Calu3 (cell line): ENCODE data around the gene PCBD1. TPM values are rescaled to one million over a fixed set of nuclear protein-coding genes. Genes with fewer than 3 reads are reported as not detected.

Experiments
- BruUV-seq: library from RNA; stranded (reverse); fragments of 400-500 nt; replicated peaks from 2 replicates; lab custom pipeline; 2021; lab: Mats Ljungman, UMichigan
- CTCF ChIA-PET: fragments of 300-600 bp; sonication (Branson Sonifier 250); formaldehyde crosslinking; loops from one replicate; lab custom pipeline; 2022; ENCODE audit warnings: antibody characterized with exemption; lab: Charles Lee
- DNase-seq: peaks from one replicate; pipeline ENCODE4 v3.0.0; 2022
- H3K27ac Mint-ChIP-seq: one replicate; pipeline ENCODE4 v1.8.0; 2022; ENCODE audit warnings: mixed read lengths; ENCODE audit not compliant: unreplicated experiment
- H3K27me3 Mint-ChIP-seq: one replicate; pipeline ENCODE4 v1.8.0; 2022; ENCODE audit warnings: mixed read lengths; ENCODE audit not compliant: unreplicated experiment
- H3K36me3 Mint-ChIP-seq: one replicate; pipeline ENCODE4 v1.8.0; 2022; ENCODE audit warnings: mild to moderate bottlenecking, moderate library complexity, mixed read lengths; ENCODE audit not compliant: insufficient read depth, unreplicated experiment
- H3K4me1 Mint-ChIP-seq: one replicate; pipeline ENCODE4 v1.8.0; 2022; ENCODE audit warnings: mild to moderate bottlenecking, low read depth, mixed read lengths; ENCODE audit not compliant: unreplicated experiment
- H3K4me3 Mint-ChIP-seq: one replicate; pipeline ENCODE4 v1.8.0; 2022; ENCODE audit warnings: mild to moderate bottlenecking, low read depth, moderate library complexity, mixed read lengths; ENCODE audit not compliant: unreplicated experiment
- H3K9me3 Mint-ChIP-seq: one replicate; pipeline ENCODE4 v1.8.0; 2022; ENCODE audit warnings: low read depth, mixed read lengths; ENCODE audit not compliant: unreplicated experiment
- intact Hi-C: fragments of 100-400 bp; cut with micrococcal nuclease; formaldehyde crosslinking; loops from one replicate; pipeline ENCODE4 v1.10.0; 2022; ENCODE audit not compliant: unreplicated experiment
- total RNA-seq: library from RNA; stranded (reverse); gene quantifications from 2 replicates; pipeline ENCODE4 v1.2.3, GENCODE V29; 2022
- TF ChIP-seq, protein P1 (sequence below): fragments of 200-600 bp; IDR thresholded peaks from one replicate; pipeline ENCODE4 v1.8.0; 2022; ENCODE audit warnings: antibody characterized with exemption; ENCODE audit not compliant: unreplicated experiment

The PCBD1 gene
- total RNA-seq, 1 experiment from 2014 or later, result 193 TPM

DNA sequence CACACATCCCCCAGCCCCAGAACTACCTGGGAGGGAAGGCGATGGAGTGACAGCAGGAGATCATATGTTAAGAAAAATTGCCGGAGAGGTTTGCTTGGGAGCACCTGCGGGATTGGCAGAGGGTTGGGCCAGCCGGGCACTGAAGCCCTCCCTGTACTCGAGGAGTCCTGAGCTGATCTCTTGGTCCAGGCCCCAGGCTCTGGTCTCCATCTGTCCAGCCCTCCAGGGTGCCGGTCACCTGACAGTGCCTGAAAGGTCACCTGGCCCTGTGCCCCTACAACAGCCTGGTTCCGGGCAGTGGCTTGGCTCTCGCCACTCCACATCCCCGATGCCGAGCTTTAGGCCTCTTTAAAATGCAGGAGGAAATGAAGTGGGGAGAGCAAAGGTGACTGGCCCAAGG is 47.3 kb upstream of the PCBD1 start:
- TF ChIP-seq, protein P1, sequence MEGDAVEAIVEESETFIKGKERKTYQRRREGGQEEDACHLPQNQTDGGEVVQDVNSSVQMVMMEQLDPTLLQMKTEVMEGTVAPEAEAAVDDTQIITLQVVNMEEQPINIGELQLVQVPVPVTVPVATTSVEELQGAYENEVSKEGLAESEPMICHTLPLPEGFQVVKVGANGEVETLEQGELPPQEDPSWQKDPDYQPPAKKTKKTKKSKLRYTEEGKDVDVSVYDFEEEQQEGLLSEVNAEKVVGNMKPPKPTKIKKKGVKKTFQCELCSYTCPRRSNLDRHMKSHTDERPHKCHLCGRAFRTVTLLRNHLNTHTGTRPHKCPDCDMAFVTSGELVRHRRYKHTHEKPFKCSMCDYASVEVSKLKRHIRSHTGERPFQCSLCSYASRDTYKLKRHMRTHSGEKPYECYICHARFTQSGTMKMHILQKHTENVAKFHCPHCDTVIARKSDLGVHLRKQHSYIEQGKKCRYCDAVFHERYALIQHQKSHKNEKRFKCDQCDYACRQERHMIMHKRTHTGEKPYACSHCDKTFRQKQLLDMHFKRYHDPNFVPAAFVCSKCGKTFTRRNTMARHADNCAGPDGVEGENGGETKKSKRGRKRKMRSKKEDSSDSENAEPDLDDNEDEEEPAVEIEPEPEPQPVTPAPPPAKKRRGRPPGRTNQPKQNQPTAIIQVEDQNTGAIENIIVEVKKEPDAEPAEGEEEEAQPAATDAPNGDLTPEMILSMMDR, result no peak
- DNase-seq, result no peak
- Mint-ChIP-seq H3K27ac (no peak overlapping the region), H3K4me3 (no peak overlapping the region), H3K27me3 (peaks cover 93% of the 10 kb centered on the region), H3K9me3 (no peaks in the 10 kb centered on the region), H3K36me3 (no peaks in the 10 kb centered on the region), H3K4me1 (peaks cover 8% of the 10 kb centered on the region)
- BruUV-seq, result no TSS peak
- intact Hi-C loops, result no loop called here
- CTCF ChIA-PET, result no interaction called here

DNA sequence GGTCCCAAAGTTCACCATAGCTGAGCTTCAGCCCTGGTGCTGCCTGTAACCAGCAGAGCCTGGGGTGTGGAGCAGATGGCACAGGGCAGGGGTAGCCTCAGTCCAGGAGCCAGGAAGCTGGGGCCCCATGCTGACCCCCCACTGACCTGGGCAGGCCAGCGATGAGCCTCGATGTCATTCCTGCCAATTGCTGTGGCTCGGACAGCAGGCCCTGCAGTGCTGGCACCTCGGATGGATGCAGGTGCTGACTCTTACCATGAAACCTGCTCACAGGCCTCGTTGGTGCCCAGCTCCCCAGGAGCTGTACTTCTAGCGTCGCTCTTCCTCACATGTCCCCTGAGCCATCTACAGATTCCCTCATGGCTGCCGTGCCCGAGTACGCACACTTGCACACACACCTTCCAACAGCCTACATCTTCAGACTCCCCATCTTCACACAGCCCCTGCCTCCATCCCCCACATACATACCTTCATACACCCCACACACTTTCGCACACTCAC is 46.8 kb upstream of the PCBD1 start:
- intact Hi-C loops, result no loop called here
- Mint-ChIP-seq H3K36me3 (no peaks in the 10 kb centered on the region), H3K27ac (no peak overlapping the region), H3K27me3 (peaks cover 93% of the 10 kb centered on the region), H3K4me3 (no peak overlapping the region), H3K9me3 (no peaks in the 10 kb centered on the region), H3K4me1 (peaks cover 8% of the 10 kb centered on the region)
- no TSS peak for BruUV-seq
- TF ChIP-seq, protein P1, result no peak
- no peak for DNase-seq
- CTCF ChIA-PET, result no interaction called here

DNA sequence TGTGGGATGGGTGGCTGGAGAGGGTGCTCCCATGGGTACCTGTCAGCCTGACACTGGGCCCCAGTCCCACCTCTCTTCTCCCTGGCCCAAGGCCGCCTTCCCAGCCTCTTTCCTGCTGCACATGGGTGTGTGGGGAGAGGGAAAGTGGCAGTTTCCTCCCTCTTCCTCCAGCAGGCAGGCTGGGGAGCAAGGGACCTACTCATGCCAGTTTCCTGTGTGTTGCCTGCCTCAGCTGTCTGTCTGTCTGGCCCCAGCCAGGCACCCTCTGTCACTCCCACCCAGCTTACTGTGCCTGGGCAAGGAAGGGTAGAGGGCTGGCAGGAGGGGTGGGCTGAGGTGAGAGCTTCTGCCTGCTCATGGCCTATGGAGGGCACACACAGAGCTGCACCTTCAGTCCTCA is 46.3 kb upstream of the PCBD1 start:
- Mint-ChIP-seq H3K36me3 (no peaks in the 10 kb centered on the region), H3K27ac (no peak overlapping the region), H3K4me1 (peaks cover 8% of the 10 kb centered on the region), H3K9me3 (no peaks in the 10 kb centered on the region), H3K4me3 (no peak overlapping the region), H3K27me3 (peaks cover 93% of the 10 kb centered on the region)
- no peak for DNase-seq
- no TSS peak for BruUV-seq
- intact Hi-C loops, result no loop called here
- TF ChIP-seq, protein P1, result no peak
- CTCF ChIA-PET, result no interaction called here

DNA sequence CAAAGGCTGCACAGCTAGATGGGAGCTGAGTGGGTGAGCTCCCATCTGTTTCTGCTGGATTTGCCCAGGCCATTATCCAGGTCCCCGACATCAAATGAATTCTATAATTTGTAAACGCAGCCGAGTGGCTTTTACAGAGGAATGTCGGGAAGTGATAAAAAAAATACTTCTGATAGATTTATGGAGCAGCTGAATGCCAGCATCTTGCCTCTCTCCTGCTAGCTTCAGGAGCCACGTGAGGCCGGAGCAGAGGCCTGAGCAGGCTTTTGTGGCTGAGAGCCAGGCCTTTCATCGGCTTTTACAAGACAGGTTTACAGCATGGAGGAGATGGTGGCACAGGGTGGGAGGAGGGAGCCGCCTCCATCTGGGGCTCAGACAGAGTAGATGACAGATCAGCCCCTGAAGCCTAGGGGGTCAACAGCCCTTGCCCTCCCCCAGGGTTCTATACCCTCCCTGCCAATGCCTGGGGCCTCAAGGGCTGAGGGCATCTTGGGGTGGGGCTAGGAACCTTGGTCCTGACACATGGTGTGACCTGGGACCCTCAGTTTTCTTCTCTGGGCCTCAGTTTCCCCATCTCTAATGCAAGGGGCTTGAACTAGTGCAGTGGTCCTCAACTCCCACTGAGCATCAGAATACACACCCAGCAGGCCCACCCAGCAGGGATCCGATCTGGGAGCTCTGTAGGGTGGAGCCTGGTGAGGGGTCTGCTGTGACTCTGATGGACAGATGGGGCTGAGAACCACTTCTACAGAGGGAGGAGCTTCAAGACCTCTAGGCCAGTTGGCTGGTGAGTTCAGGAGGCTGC is 44.2 kb upstream of the PCBD1 start:
- no peaks in the 10 kb centered on the region for H3K9me3 Mint-ChIP-seq
- CTCF ChIA-PET, result interaction anchor here (0.5 to 1.3 kb wide), 2 partner anchors 9 to 30 kb away, joined by 3 read pairs; no protein-coding TSS in a partner anchor
- no peaks in the 10 kb centered on the region for H3K36me3 Mint-ChIP-seq
- H3K4me1 Mint-ChIP-seq, result peaks cover 8% of the 10 kb centered on the region
- no peak for DNase-seq
- intact Hi-C loops, result no loop called here
- TF ChIP-seq, protein P1, result no peak
- H3K27ac Mint-ChIP-seq, result no peak overlapping the region
- no TSS peak for BruUV-seq
- H3K4me3 Mint-ChIP-seq, result no peak overlapping the region
- peaks cover 93% of the 10 kb centered on the region for H3K27me3 Mint-ChIP-seq
